ENCODE data around the gene GRIP1.
A peak's percentile ranks its signal among the peaks of the same experiment; 100 is the strongest.
"Not testable (repeated sequence)": the region's sequence is repeated elsewhere in the genome, so short reads cannot be mapped to it uniquely, and the experiment has no call there.

The GRIP1 gene

GRCh38 chr12:66531766-66532165 is 147.1 kb downstream of the GRIP1 start:
- no peak for DNase-seq (ENCODE audit: low read depth)

- no peak for DNase-seq (ENCODE audit: low read depth)
These were observed 148.9 kb downstream of the GRIP1 start for GRCh38 chr12:66529934-66530333.

GRCh38 chr12:66516561-66516960 is 162.3 kb downstream of the GRIP1 start:
- DNase-seq (ENCODE audit: low read depth) = no peak

GRCh38 chr12:66516133-66516532 is 162.7 kb downstream of the GRIP1 start:
- DNase-seq (ENCODE audit: low read depth) = no peak

GRCh38 chr12:66514581-66514980 is 164.3 kb downstream of the GRIP1 start:
- peak; percentile 13 for DNase-seq (ENCODE audit: low read depth)

GRCh38 chr12:66508025-66508424 is 170.9 kb downstream of the GRIP1 start:
- DNase-seq (ENCODE audit: low read depth) = no peak

- DNase-seq (ENCODE audit: low read depth) = no peak
These were observed 175.1 kb downstream of the GRIP1 start for GRCh38 chr12:66503746-66504145.

- no peak for DNase-seq (ENCODE audit: low read depth)
These were observed 176.0 kb downstream of the GRIP1 start for GRCh38 chr12:66502911-66503310.

GRCh38 chr12:66500841-66501240 is 178.0 kb downstream of the GRIP1 start:
- DNase-seq (ENCODE audit: low read depth) = no peak

- DNase-seq (ENCODE audit: low read depth) = no peak
These were observed 178.8 kb downstream of the GRIP1 start for GRCh38 chr12:66500091-66500490.

GRCh38 chr12:66499000-66499399 is 179.9 kb downstream of the GRIP1 start:
- DNase-seq (ENCODE audit: low read depth) = no peak

GRCh38 chr12:66498059-66498458 is 180.8 kb downstream of the GRIP1 start:
- DNase-seq (ENCODE audit: low read depth) = not testable (repeated sequence)

- no peak for DNase-seq (ENCODE audit: low read depth)
These were observed 181.6 kb downstream of the GRIP1 start for GRCh38 chr12:66497008-66497897.

- no peak for DNase-seq (ENCODE audit: low read depth)
These were observed 182.3 kb downstream of the GRIP1 start for GRCh38 chr12:66496595-66496994.

GRCh38 chr12:66495709-66496108 is 183.2 kb downstream of the GRIP1 start:
- DNase-seq (ENCODE audit: low read depth) = no peak

- DNase-seq (ENCODE audit: low read depth) = no peak
These were observed 185.1 kb downstream of the GRIP1 start for GRCh38 chr12:66493819-66494218.

GRCh38 chr12:66491853-66492252 is 187.0 kb downstream of the GRIP1 start:
- DNase-seq (ENCODE audit: low read depth) = no peak

GRCh38 chr12:66482351-66483203 is 196.3 kb downstream of the GRIP1 start:
- DNase-seq (ENCODE audit: low read depth) = no peak

GRCh38 chr12:66467932-66468331 is 210.9 kb downstream of the GRIP1 start:
- DNase-seq (ENCODE audit: low read depth) = no peak

- no peak for DNase-seq (ENCODE audit: low read depth)
These were observed 217.5 kb downstream of the GRIP1 start for GRCh38 chr12:66461331-66461730.

- no peak for DNase-seq (ENCODE audit: low read depth)
These were observed 218.9 kb downstream of the GRIP1 start for GRCh38 chr12:66459944-66460482.

- DNase-seq (ENCODE audit: low read depth) = no peak
These were observed 222.3 kb downstream of the GRIP1 start for GRCh38 chr12:66456612-66457011.

GRCh38 chr12:66453844-66454243 is 225.0 kb downstream of the GRIP1 start:
- DNase-seq (ENCODE audit: low read depth) = no peak

All from HS-5 (cell line).